Peyer's patch (tissue), 4 donors: ENCODE measurements around the gene AMER3.

Source experiments
- CTCF ChIP-seq, 6 experiments: fragments of 450-650 bp in 4 of 6; fragments of 200-600 bp in 2 of 6; sonication (generic) in 1 of 6; IDR thresholded peaks; one replicate each; pipeline ENCODE4 v1.5.1; 2017 to 2019; ENCODE audit warnings: antibody characterized with exemption in 6 of 6, mild to moderate bottlenecking in 3 of 6, moderate library complexity in 1 of 6
- POLR2A ChIP-seq, 2 donors: fragments of 450-650 bp; IDR thresholded peaks; one replicate each; pipeline ENCODE4 v1.5.1; 2017; ENCODE audit warnings: antibody characterized with exemption in 2 of 2, mild to moderate bottlenecking in 2 of 2, moderate library complexity in 2 of 2

GRCh38 chr2:130736487-130736886 is 18.9 kb upstream of the AMER3 start:
- TF ChIP-seq CTCF (IDR thresholded peaks at IDR 0.05) (no peak), POLR2A (IDR thresholded peaks at IDR 0.05) (no peak)
